Measurements from ENCODE around the gene C5orf63. TPM values are rescaled to one million over a fixed set of nuclear protein-coding genes. Genes with fewer than 3 reads are reported as not detected.

C5orf63 gene
- total and polyA plus RNA-seq, 2 of the 13 experiments (the other 11 are each of a cell fraction or from before 2014, with no cell fraction given), result 7.9 to 8.8 TPM

GRCh38 chr5:127030259-127031146 is 42.8 kb downstream of the C5orf63 start, which contains the start of gene MARCHF3 (continued):
- TF ChIP-seq PCBP1 (IDR thresholded peaks at IDR 0.05; ENCODE audit: borderline replicate concordance, low read depth, low read length), result no peak
- TF ChIP-seq ZNF230 (CRISPR knock-in tag; IDR thresholded peaks at IDR 0.05), result peak; percentile 7; the same call in 1 of the 2 replicates
- no peak; the same call in 1 of the 2 replicates for TF ChIP-seq ZNF333 (CRISPR knock-in tag; IDR thresholded peaks at IDR 0.05; ENCODE audit: borderline replicate concordance)
- TF ChIP-seq DMTF1 (CRISPR knock-in tag; IDR thresholded peaks at IDR 0.05), result no peak
- TF ChIP-seq ZFP37 (CRISPR knock-in tag; IDR thresholded peaks at IDR 0.05; ENCODE audit: borderline replicate concordance), result 0 out of 2 replicates have a peak, but pooled peaks have one; percentile 58
- peak; percentile 30 for TF ChIP-seq ZNF782 (CRISPR knock-in tag; IDR thresholded peaks at IDR 0.05; ENCODE audit: borderline replicate concordance)
- TF ChIP-seq NPAS2 (CRISPR knock-in tag; IDR thresholded peaks at IDR 0.05; ENCODE audit: borderline replicate concordance), result no peak
- peak; percentile 17; the same call in 1 of the 2 replicates for TF ChIP-seq SMAD1 (CRISPR knock-in tag; IDR thresholded peaks at IDR 0.05; ENCODE audit: borderline replicate concordance, low read depth)
- TF ChIP-seq CCAR2 (optimal IDR thresholded peaks at IDR 0.05; ENCODE audit: low read depth, low read length), result no peak
- peak; percentile 52; the same call in 1 of the 2 replicates for TF ChIP-seq FLYWCH1 (CRISPR knock-in tag; IDR thresholded peaks at IDR 0.05)
- no peak for TF ChIP-seq JUND (CRISPR knock-in tag; IDR thresholded peaks at IDR 0.05)
- peak; percentile 60 for TF ChIP-seq RNF2 (conservative IDR thresholded peaks at IDR 0.05; ENCODE audit: low read depth)
- TF ChIP-seq RNF219 (CRISPR knock-in tag; IDR thresholded peaks at IDR 0.05), result no peak
- no peak for TF ChIP-seq ZKSCAN1 (IDR thresholded peaks at IDR 0.05; ENCODE audit: low read length)
- peak; percentile 87; the same call in 1 of the 2 replicates for TF ChIP-seq NAIF1 (CRISPR knock-in tag; IDR thresholded peaks at IDR 0.05; ENCODE audit: borderline replicate concordance)
- TF ChIP-seq PBX2 (CRISPR knock-in tag; IDR thresholded peaks at IDR 0.05), result peak; percentile 90
- TF ChIP-seq WIZ (CRISPR knock-in tag; IDR thresholded peaks at IDR 0.05), result peak; percentile 81; the same call in 1 of the 2 replicates
- peak; percentile 63; the same call in 1 of the 2 replicates for TF ChIP-seq ZNF256 (CRISPR knock-in tag; conservative IDR thresholded peaks at IDR 0.05)
- peak; percentile 92 for TF ChIP-seq ZNF709 (CRISPR knock-in tag; IDR thresholded peaks at IDR 0.05)
- peak; percentile 26; the same call in 1 of the 2 replicates for TF ChIP-seq ATF2 (CRISPR knock-in tag; IDR thresholded peaks at IDR 0.05)
